HG02885 (cell line): ENCODE measurements around the gene NKX2-3.

Source experiments
- ATAC-seq: cut with Tn5 transposase; IDR thresholded peaks from one replicate; pipeline ENCODE4 v1.9.1; 2021; ENCODE audit warnings: mild to moderate bottlenecking; ENCODE audit not compliant: unreplicated experiment, poor library complexity

NKX2-3 gene

GRCh38 chr10:99571816-99572215 lies 39.1 kb downstream of the NKX2-3 start:
- ATAC-seq: no peak

GRCh38 chr10:99573790-99574189 lies 41.0 kb downstream of the NKX2-3 start:
- no peak for ATAC-seq

- ATAC-seq: no peak
These were observed 47.2 kb downstream of the NKX2-3 start for GRCh38 chr10:99579971-99580370.

- no peak for ATAC-seq
These were observed 49.6 kb downstream of the NKX2-3 start for GRCh38 chr10:99582255-99582770.

GRCh38 chr10:99583687-99584086 lies 50.9 kb downstream of the NKX2-3 start:
- ATAC-seq: no peak
